HepG2 (cell line): ENCODE data around the gene WDR91. TPM values are rescaled to one million over a fixed set of nuclear protein-coding genes. Genes with fewer than 3 reads are reported as not detected.

ENCODE experiments used
- ATAC-seq: fragments of 200-7000 bp; cut with Tn5 transposase; 3 replicates; pipeline ENCODE4 v1.9.1; 2020; ENCODE audit warnings: mild to moderate bottlenecking, moderate library complexity
- BruUV-seq: library from RNA; stranded (reverse); fragments of 400-500 nt; replicated peaks from 2 replicates; lab custom pipeline; 2021; lab: Mats Ljungman, UMichigan
- CTCF ChIA-PET: fragments of 300-600 bp; formaldehyde crosslinking; extraction: SDS; loops from one replicate; lab custom pipeline; 2021; ENCODE audit warnings: low total read pairs, inconsistent platforms, low intra/inter-chr PET ratio; lab: Yijun Ruan, JAX
- POLR2A ChIA-PET: fragments of 350-600 bp; sonication (Branson Sonifier 250); formaldehyde crosslinking; loops from one replicate; lab custom pipeline; 2020; ENCODE audit warnings: antibody characterized with exemption, inconsistent platforms; lab: Yijun Ruan, JAX
- DNase-seq: peaks from one replicate; pipeline ENCODE4 v3.0.0-alpha.2; 2015; ENCODE audit warnings: low spot score
- FAIRE-seq: peaks from 3 replicates; lab custom pipeline; 2011; peaks lifted over from hg19 to GRCh38; lab: Jason Lieb, UNC
- H2AFZ ChIP-seq: one replicate; pipeline ENCODE4 v1.6.1; 2011; ENCODE audit warnings: low read length, inconsistent platforms
- H3K27ac ChIP-seq: fragments of 300-600 bp; 3 replicates; pipeline ENCODE4 v1.8.0; 2011; ENCODE audit warnings: mixed run types, mild to moderate bottlenecking, mixed read lengths, low read length, inconsistent platforms; ENCODE audit not compliant: insufficient read depth; ENCODE audit errors: extremely low read length
- H3K27me3 ChIP-seq, 2 experiments: fragments of 200-600 bp in 1 of 2; 2 replicates in 1 of 2; 3 replicates in 1 of 2; pipeline versions ENCODE4 v1.6.0 to v1.8.0; 2011; ENCODE audit warnings: low read length in 2 of 2, mild to moderate bottlenecking in 2 of 2, moderate library complexity in 2 of 2, inconsistent platforms in 1 of 2; ENCODE audit not compliant: insufficient read depth in 2 of 2, control insufficient read depth in 1 of 2
- H3K36me3 ChIP-seq, 2 experiments: fragments of 200-600 bp in 1 of 2; replicated peaks in 1 of 2; 2 replicates in 1 of 2; 3 replicates in 1 of 2; pipeline versions ENCODE4 v1.5.1 to v1.8.0; 2011; ENCODE audit warnings: low read length in 2 of 2, inconsistent platforms in 1 of 2; ENCODE audit not compliant: insufficient read depth in 2 of 2, control insufficient read depth in 1 of 2
- H3K4me1 ChIP-seq: 2 replicates; pipeline ENCODE4 v1.5.1; 2012; ENCODE audit warnings: low read length, inconsistent platforms; ENCODE audit not compliant: insufficient read depth
- H3K4me2 ChIP-seq: 2 replicates; pipeline ENCODE4 v1.6.0; 2011; ENCODE audit warnings: low read depth, low read length, inconsistent platforms
- H3K4me3 ChIP-seq, 3 experiments: fragments of 200-600 bp in 1 of 3; sonication (generic), shearing (Covaris generic) in 1 of 3; replicated peaks in 1 of 3; 2 replicates each; pipeline ENCODE4 v1.5.1; 2011 to 2016; ENCODE audit warnings: low read length in 3 of 3, inconsistent platforms in 2 of 3, low read depth in 2 of 3, mild to moderate bottlenecking in 2 of 3, control low read depth in 1 of 3, mixed read lengths in 1 of 3; ENCODE audit not compliant: insufficient read depth in 1 of 3
- H3K79me2 ChIP-seq: one replicate; pipeline ENCODE4 v1.6.1; 2011; ENCODE audit warnings: low read length, inconsistent platforms; ENCODE audit not compliant: insufficient read depth
- H3K9ac ChIP-seq: 2 replicates; pipeline ENCODE4 v1.6.0; 2011; ENCODE audit warnings: mild to moderate bottlenecking, low read depth, low read length, inconsistent platforms; ENCODE audit not compliant: insufficient read depth
- H3K9me3 ChIP-seq: 2 replicates; pipeline ENCODE4 v1.5.1; 2012; ENCODE audit warnings: mild to moderate bottlenecking, low read length
- H4K20me1 ChIP-seq: 2 replicates; pipeline ENCODE4 v1.6.0; 2011; ENCODE audit warnings: inconsistent platforms, mild to moderate bottlenecking, low read length, moderate library complexity; ENCODE audit not compliant: insufficient read depth
- ARID5B ChIP-seq: IDR thresholded peaks from 2 replicates; pipeline ENCODE4 v1.4.0; 2020; ENCODE audit warnings: mild to moderate bottlenecking, missing genetic modification reagents
- CEBPG ChIP-seq: IDR thresholded peaks from 2 replicates; pipeline ENCODE4 v1.6.1; 2016
- FOXK1 ChIP-seq: sonication (generic); formaldehyde crosslinking; IDR thresholded peaks from 2 replicates; pipeline ENCODE4 v1.4.0; 2020; ENCODE audit warnings: low read depth, missing genetic modification reagents, borderline replicate concordance
- KDM2A ChIP-seq: sonication (generic); formaldehyde crosslinking; IDR thresholded peaks from 2 replicates; pipeline ENCODE4 v1.4.0; 2020; ENCODE audit warnings: low read depth, missing genetic modification reagents, borderline replicate concordance
- MTA1 ChIP-seq: sonication (generic); formaldehyde crosslinking; IDR thresholded peaks from 2 replicates; pipeline ENCODE4 v1.4.0; 2020; ENCODE audit warnings: missing genetic modification reagents, mild to moderate bottlenecking, borderline replicate concordance
- U2AF1 ChIP-seq: fragments of 200-400 bp; formaldehyde crosslinking; optimal IDR thresholded peaks from 2 replicates; pipeline ENCODE3; 2017; ENCODE audit warnings: mild to moderate bottlenecking, low read depth, low read length
- ZBTB8A ChIP-seq: sonication (generic); formaldehyde crosslinking; IDR thresholded peaks from 2 replicates; pipeline ENCODE4 v1.4.0; 2020; ENCODE audit warnings: mild to moderate bottlenecking, low read depth, missing genetic modification reagents, borderline replicate concordance
- ZNF253 ChIP-seq: sonication (generic); formaldehyde crosslinking; IDR thresholded peaks from 2 replicates; pipeline ENCODE4 v1.8.0; 2022; ENCODE audit warnings: mild to moderate bottlenecking, missing genetic modification reagents, borderline replicate concordance
- ZNF292 ChIP-seq: sonication (generic); formaldehyde crosslinking; IDR thresholded peaks from 2 replicates; pipeline ENCODE4 v1.8.1; 2022; ENCODE audit warnings: mild to moderate bottlenecking, low read depth, missing genetic modification reagents, borderline replicate concordance
- ZNF3 ChIP-seq: IDR thresholded peaks from 2 replicates; pipeline ENCODE4 v1.7.0; 2017; ENCODE audit warnings: inconsistent platforms
- ZNF343 ChIP-seq: sonication (generic); formaldehyde crosslinking; IDR thresholded peaks from 2 replicates; pipeline ENCODE4 v1.4.0; 2020; ENCODE audit warnings: mild to moderate bottlenecking, missing genetic modification reagents
- WGBS: methylation state at CpG from one replicate; pipeline ENCODE4 v1.1.6; 2017; ENCODE audit warnings: low lambda C conversion rate; 5-methylcytosine and 5-hydroxymethylcytosine counted together
- in situ Hi-C: cut with HindIII; loops from 2 replicates; pipeline ENCODE4 v1.10.0; 2017; ENCODE audit warnings: low pct_unique_long_range_greater_than_20kb; ENCODE audit not compliant: extremely low pct_ligation_motif_present
- intact Hi-C: fragments of 100-400 bp; cut with micrococcal nuclease; formaldehyde crosslinking; loops from one replicate; pipeline ENCODE4 v1.10.0; 2022; ENCODE audit not compliant: unreplicated experiment
- polyA plus RNA-seq, 8 experiments: library from polyadenylated mRNA; depleted of rRNA in 3 of 8; stranded (reverse) in 7 of 8; unstranded in 1 of 8; fragments of >200 nt; fragmentation: Illumina TruSeq in 4 of 8; extraction: Trizol in 4 of 8; gene quantifications; 2 replicates each; pipeline versions ENCODE4 v1.2.1 to v1.2.3, GENCODE V29; 2011 to 2016; ENCODE audit warnings: low read depth in 4 of 8, missing spikeins in 1 of 8, mixed read lengths in 1 of 8; ENCODE audit not compliant: insufficient read depth in 1 of 8
- total RNA-seq, 5 experiments: library from RNA; depleted of rRNA; stranded (reverse); fragments of >200 nt; fragmentation: Illumina TruSeq; extraction: Trizol; gene quantifications; 2 replicates each; pipeline ENCODE4 v1.2.3, GENCODE V29; 2016; ENCODE audit warnings: low read depth in 1 of 5
- TF ChIP-seq, protein P1 (sequence below): sonication (generic); formaldehyde crosslinking; IDR thresholded peaks from 2 replicates; pipeline ENCODE4 v1.4.0; 2020; ENCODE audit warnings: mild to moderate bottlenecking, low read depth, missing genetic modification reagents

The WDR91 gene
- total and polyA plus RNA-seq, 2 of the 13 experiments (the other 11 are each of a cell fraction or from before 2014, with no cell fraction given), result 11.6 to 12.1 TPM

- BruUV-seq, result no TSS peak
- no peak overlapping the region for H3K9ac ChIP-seq
- peaks cover 4% of the 10 kb centered on the region for H3K4me1 ChIP-seq
- intact Hi-C loops (no loop called here), in situ Hi-C loops (no loop called here)
- no peaks in the 10 kb centered on the region for H3K79me2 ChIP-seq
- ChIA-PET POLR2A (no interaction called here), CTCF (no interaction called here)
- no peak overlapping the region for H3K4me2 ChIP-seq
- H4K20me1 ChIP-seq, result no peaks in the 10 kb centered on the region
- H3K9me3 ChIP-seq, result no peaks in the 10 kb centered on the region
- ATAC-seq (no peak), DNase-seq (no peak), FAIRE-seq (no peak)
- TF ChIP-seq U2AF1 (no peak), MTA1 (no peak)
- 33% methylated on average over 1 of the region's 1 CpG for WGBS
- H2AFZ ChIP-seq, result no peak overlapping the region
- no peaks in the 10 kb centered on the region for H3K36me3 ChIP-seq
- H3K4me3 ChIP-seq, result no peak overlapping the region
- H3K27me3 ChIP-seq, result no peaks in the 10 kb centered on the region
- H3K27ac ChIP-seq, result no peak overlapping the region
Observed at GRCh38 chr7:135224027-135224426, 12.7 kb upstream of the WDR91 start.

- peak; percentile 87 for ATAC-seq
- intact Hi-C loops, result loop anchor here (5.0 kb wide), 1 partner anchor 221 kb away; no protein-coding TSS in a partner anchor
- Histone ChIP-seq H3K9me3 (no peaks in the 10 kb centered on the region), H3K9ac (peak overlapping the region; percentile 36), H3K79me2 (no peaks in the 10 kb centered on the region), H3K27me3 (no peaks in the 10 kb centered on the region), H4K20me1 (no peaks in the 10 kb centered on the region), H3K4me1 (peaks cover 47% of the 10 kb centered on the region), H2AFZ (peak overlapping the region; percentile 56), H3K36me3 (no peaks in the 10 kb centered on the region), H3K4me2 (peak overlapping the region; percentile 78), H3K4me3 (peak overlapping the region in 2 of 3 experiments; percentile 36 to 47; a peak in 3 of 6 replicates), H3K27ac (peak overlapping the region; percentile 55)
- ChIA-PET CTCF (no interaction called here), POLR2A (interaction anchor here (1.0 to 1.5 kb wide), 2 partner anchors 10 to 47 kb away, joined by 3 to 5 read pairs; partner anchors contain the start of gene CYREN)
- WGBS, result 10% methylated on average over 5 of the region's 5 CpGs
- peak; percentile 77 for DNase-seq
- in situ Hi-C loops, result no loop called here
- BruUV-seq, result no TSS peak
- peak; percentile 84 for FAIRE-seq
- peak; percentile 8; the same call in 1 of the 2 replicates for TF ChIP-seq FOXK1 (CRISPR knock-in tag)
- peak; percentile 93 for TF ChIP-seq CEBPG (CRISPR knock-in tag)
- peak; percentile 67 for TF ChIP-seq ARID5B (CRISPR knock-in tag)
- peak; percentile 71; the same call in 1 of the 2 replicates for TF ChIP-seq ZNF292 (CRISPR knock-in tag)
- no peak for TF ChIP-seq ZNF343 (CRISPR knock-in tag)
- no peak for TF ChIP-seq ZNF3 (CRISPR knock-in tag)
- TF ChIP-seq, protein P1, sequence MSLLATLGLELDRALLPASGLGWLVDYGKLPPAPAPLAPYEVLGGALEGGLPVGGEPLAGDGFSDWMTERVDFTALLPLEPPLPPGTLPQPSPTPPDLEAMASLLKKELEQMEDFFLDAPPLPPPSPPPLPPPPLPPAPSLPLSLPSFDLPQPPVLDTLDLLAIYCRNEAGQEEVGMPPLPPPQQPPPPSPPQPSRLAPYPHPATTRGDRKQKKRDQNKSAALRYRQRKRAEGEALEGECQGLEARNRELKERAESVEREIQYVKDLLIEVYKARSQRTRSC (CRISPR knock-in tag), result no peak
- TF ChIP-seq ZNF253, result no peak
- TF ChIP-seq ZBTB8A, result no peak
- TF ChIP-seq KDM2A (CRISPR knock-in tag), result no peak
Observed at GRCh38 chr7:135217645-135218509, 6.6 kb upstream of the WDR91 start.
